Liver (tissue), 9 donors: ENCODE measurements around the gene SEPTIN7. TPM values are rescaled to one million over a fixed set of nuclear protein-coding genes. Genes with fewer than 3 reads are reported as not detected.

Experiments used
- DNase-seq: peaks from one replicate; pipeline ENCODE4 v3.0.0-alpha.2; 2017; ENCODE audit warnings: low spot score
- H3K27ac ChIP-seq, 2 donors: one replicate each; pipeline ENCODE4 v1.7.0; 2013; ENCODE audit warnings: inconsistent platforms in 2 of 2, low read length in 2 of 2, control low read depth in 1 of 2, low read depth in 1 of 2, mild to moderate bottlenecking in 1 of 2
- H3K27me3 ChIP-seq, 4 donors: one replicate each; pipeline versions ENCODE4 v1.6.1 to v1.7.0; 2013; ENCODE audit warnings: low read length in 3 of 4, inconsistent platforms in 1 of 4, mild to moderate bottlenecking in 1 of 4, moderate library complexity in 1 of 4; ENCODE audit not compliant: control insufficient read depth in 4 of 4, insufficient read depth in 4 of 4
- H3K36me3 ChIP-seq, 4 donors: one replicate each; pipeline versions ENCODE4 v1.6.1 to v1.7.0; 2013; ENCODE audit warnings: low read length in 3 of 4, mild to moderate bottlenecking in 3 of 4, low read depth in 1 of 4, moderate library complexity in 1 of 4; ENCODE audit not compliant: control insufficient read depth in 4 of 4, insufficient read depth in 3 of 4
- H3K4me1 ChIP-seq, 4 donors: one replicate each; pipeline versions ENCODE4 v1.6.1 to v1.7.0; 2013; ENCODE audit warnings: low read length in 3 of 4, mild to moderate bottlenecking in 3 of 4, moderate library complexity in 1 of 4; ENCODE audit not compliant: control insufficient read depth in 4 of 4, insufficient read depth in 4 of 4
- H3K4me3 ChIP-seq, 3 donors: one replicate each; pipeline versions ENCODE4 v1.6.1 to v1.7.0; 2013; ENCODE audit warnings: low read length in 3 of 3, control low read depth in 1 of 3, low read depth in 1 of 3, mild to moderate bottlenecking in 1 of 3
- H3K9ac ChIP-seq, 2 donors: one replicate each; pipeline ENCODE4 v1.7.0; 2013; ENCODE audit warnings: low read length in 2 of 2, mild to moderate bottlenecking in 2 of 2, moderate library complexity in 2 of 2, control low read depth in 1 of 2, low read depth in 1 of 2
- H3K9me3 ChIP-seq, 4 donors: one replicate each; pipeline versions ENCODE4 v1.6.1 to v1.7.0; 2013; ENCODE audit warnings: low read length in 3 of 4; ENCODE audit not compliant: control insufficient read depth in 4 of 4
- ATF3 ChIP-seq: IDR thresholded peaks from 2 replicates; pipeline ENCODE4 v1.6.1; 2016; ENCODE audit warnings: antibody characterized with exemption
- EGR1 ChIP-seq, 2 donors: IDR thresholded peaks; 2 replicates each; pipeline ENCODE4 v1.6.1; 2016 to 2018; ENCODE audit warnings: antibody characterized with exemption in 2 of 2, low read depth in 2 of 2
- FOXA1 ChIP-seq: IDR thresholded peaks from 2 replicates; pipeline ENCODE4 v1.6.1; 2016; ENCODE audit warnings: antibody characterized with exemption
- FOXA2 ChIP-seq: IDR thresholded peaks from 2 replicates; pipeline ENCODE4 v1.6.1; 2016; ENCODE audit warnings: antibody characterized with exemption
- GABPA ChIP-seq, 2 donors: IDR thresholded peaks in 1 of 2; conservative IDR thresholded peaks in 1 of 2; 2 replicates each; pipeline ENCODE4 v1.6.1; 2016; ENCODE audit warnings: antibody characterized with exemption in 2 of 2, mild to moderate bottlenecking in 1 of 2, moderate library complexity in 1 of 2
- HNF4A ChIP-seq, 2 donors: conservative IDR thresholded peaks; 2 replicates each; pipeline ENCODE4 v1.6.1; 2016; ENCODE audit warnings: antibody characterized with exemption in 2 of 2, mild to moderate bottlenecking in 2 of 2
- HNF4G ChIP-seq: IDR thresholded peaks from 2 replicates; pipeline ENCODE4 v1.6.1; 2016; ENCODE audit warnings: antibody characterized with exemption
- JUND ChIP-seq, 2 donors: IDR thresholded peaks; 2 replicates each; pipeline ENCODE4 v1.6.1; 2016; ENCODE audit warnings: antibody characterized with exemption in 2 of 2
- RXRA ChIP-seq, 2 donors: IDR thresholded peaks; 2 replicates each; pipeline ENCODE4 v1.6.1; 2017 to 2018; ENCODE audit warnings: antibody characterized with exemption in 2 of 2, mild to moderate bottlenecking in 1 of 2
- SP1 ChIP-seq: IDR thresholded peaks from 2 replicates; pipeline ENCODE4 v1.6.1; 2018; ENCODE audit warnings: antibody characterized with exemption, mild to moderate bottlenecking
- TAF1 ChIP-seq: conservative IDR thresholded peaks from 2 replicates; pipeline ENCODE4 v1.6.1; 2016; ENCODE audit warnings: antibody characterized with exemption, mild to moderate bottlenecking
- ZBTB33 ChIP-seq: IDR thresholded peaks from 2 replicates; pipeline ENCODE4 v1.6.1; 2016; ENCODE audit warnings: antibody characterized with exemption
- WGBS: extraction: QIAGEN DNeasy Blood & Tissue Kit; methylation state at CpG from one replicate; pipeline ENCODE4 v1.1.7; 2013; 5-methylcytosine and 5-hydroxymethylcytosine counted together
- polyA plus RNA-seq, 2 donors: library from polyadenylated mRNA; stranded (reverse) in 1 of 2; unstranded in 1 of 2; fragments of 200-250 nt in 1 of 2; fragments of >200 nt in 1 of 2; fragmentation: Nextera tagmentation in 1 of 2; extraction: Ambion mirVana in 1 of 2; gene quantifications; one replicate each; pipeline versions ENCODE4 v1.2.1 to v1.2.3, GENCODE V29; 2013 to 2015
- total RNA-seq, 2 donors: library from RNA; depleted of rRNA; stranded (reverse); fragments of >200 nt; gene quantifications; one replicate each; pipeline ENCODE4 v1.2.3, GENCODE V29; 2014
- TF ChIP-seq, protein P1 (sequence below): IDR thresholded peaks from 2 replicates; pipeline ENCODE4 v1.6.1; 2016; ENCODE audit warnings: antibody characterized with exemption
- TF ChIP-seq, protein P2 (sequence below): fragments of 150-350 bp; IDR thresholded peaks from 2 replicates; pipeline ENCODE4 v1.5.1; 2017; ENCODE audit warnings: improper control_type of control experiment, low read depth, low read length; ENCODE audit not compliant: missing input control
- TF ChIP-seq, protein P3 (sequence below): IDR thresholded peaks from 2 replicates; pipeline ENCODE4 v1.6.1; 2016; ENCODE audit warnings: antibody characterized with exemption, mild to moderate bottlenecking
- donor health status: healthy.
- donor health status: healthy.
- donor health status: healthy.
- donor health status: healthy.
- donor health status: healthy.

SEPTIN7 gene
- total and polyA plus RNA-seq, 4 donors, result 48.3 to 86.1 (median 55.8) TPM

DNA sequence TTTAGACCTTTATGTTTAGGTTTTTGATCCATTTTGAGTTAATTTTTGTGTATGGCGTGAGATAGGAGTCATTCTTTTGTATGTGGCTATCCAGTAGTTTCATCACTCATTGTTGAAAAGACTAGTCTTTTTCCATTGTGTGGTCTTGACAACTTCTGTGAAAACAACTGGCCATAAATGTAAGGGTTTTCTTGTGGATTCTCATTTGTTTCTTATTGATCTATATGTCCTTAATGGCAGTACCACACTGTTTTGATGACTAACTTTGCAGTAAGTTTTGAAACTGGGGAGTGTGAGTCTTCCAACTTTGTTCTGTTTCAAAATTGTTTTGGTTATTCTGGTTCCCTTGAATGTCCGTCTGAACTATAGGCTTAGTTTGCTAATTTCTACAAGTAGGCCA, 16.3 kb downstream of the SEPTIN7 start (continued):
- no peak for TF ChIP-seq ZBTB33
- TF ChIP-seq, protein P1, sequence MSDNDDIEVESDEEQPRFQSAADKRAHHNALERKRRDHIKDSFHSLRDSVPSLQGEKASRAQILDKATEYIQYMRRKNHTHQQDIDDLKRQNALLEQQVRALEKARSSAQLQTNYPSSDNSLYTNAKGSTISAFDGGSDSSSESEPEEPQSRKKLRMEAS, result no peak
- no peak for TF ChIP-seq FOXA1
- no peak for TF ChIP-seq ATF3
- TF ChIP-seq GABPA (IDR thresholded peaks at IDR 0.05 in 1 of 2, conservative IDR thresholded peaks at IDR 0.05 in 1 of 2), result no peak
- no peak for TF ChIP-seq HNF4A (conservative IDR thresholded peaks at IDR 0.05)

GRCh38 chr7:35817930-35818329, 17.1 kb downstream of the SEPTIN7 start:
- no peaks in the 10 kb centered on the region for H3K36me3 ChIP-seq
- WGBS, result 98% methylated on average over 2 of the region's 2 CpGs
- H3K4me1 ChIP-seq, result peaks cover 0 to 5% (median 0%) of the 10 kb centered on the region in 4 donors
- H3K4me3 ChIP-seq, result no peak overlapping the region
- DNase-seq, result no peak
- H3K9ac ChIP-seq, result no peak overlapping the region
- TF ChIP-seq ATF3 (no peak), EGR1 (IDR thresholded peaks at IDR 0.05; ENCODE audit: low read depth in 2 of 2) (no peak), ZBTB33 (no peak), RXRA (IDR thresholded peaks at IDR 0.05) (no peak), HNF4G (no peak), FOXA2 (no peak), JUND (IDR thresholded peaks at IDR 0.05) (no peak), SP1 (no peak), HNF4A (conservative IDR thresholded peaks at IDR 0.05) (no peak), GABPA (IDR thresholded peaks at IDR 0.05 in 1 of 2, conservative IDR thresholded peaks at IDR 0.05 in 1 of 2) (no peak), TAF1 (no peak)
- TF ChIP-seq, protein P2, sequence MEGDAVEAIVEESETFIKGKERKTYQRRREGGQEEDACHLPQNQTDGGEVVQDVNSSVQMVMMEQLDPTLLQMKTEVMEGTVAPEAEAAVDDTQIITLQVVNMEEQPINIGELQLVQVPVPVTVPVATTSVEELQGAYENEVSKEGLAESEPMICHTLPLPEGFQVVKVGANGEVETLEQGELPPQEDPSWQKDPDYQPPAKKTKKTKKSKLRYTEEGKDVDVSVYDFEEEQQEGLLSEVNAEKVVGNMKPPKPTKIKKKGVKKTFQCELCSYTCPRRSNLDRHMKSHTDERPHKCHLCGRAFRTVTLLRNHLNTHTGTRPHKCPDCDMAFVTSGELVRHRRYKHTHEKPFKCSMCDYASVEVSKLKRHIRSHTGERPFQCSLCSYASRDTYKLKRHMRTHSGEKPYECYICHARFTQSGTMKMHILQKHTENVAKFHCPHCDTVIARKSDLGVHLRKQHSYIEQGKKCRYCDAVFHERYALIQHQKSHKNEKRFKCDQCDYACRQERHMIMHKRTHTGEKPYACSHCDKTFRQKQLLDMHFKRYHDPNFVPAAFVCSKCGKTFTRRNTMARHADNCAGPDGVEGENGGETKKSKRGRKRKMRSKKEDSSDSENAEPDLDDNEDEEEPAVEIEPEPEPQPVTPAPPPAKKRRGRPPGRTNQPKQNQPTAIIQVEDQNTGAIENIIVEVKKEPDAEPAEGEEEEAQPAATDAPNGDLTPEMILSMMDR, result no peak
- TF ChIP-seq, protein P3, sequence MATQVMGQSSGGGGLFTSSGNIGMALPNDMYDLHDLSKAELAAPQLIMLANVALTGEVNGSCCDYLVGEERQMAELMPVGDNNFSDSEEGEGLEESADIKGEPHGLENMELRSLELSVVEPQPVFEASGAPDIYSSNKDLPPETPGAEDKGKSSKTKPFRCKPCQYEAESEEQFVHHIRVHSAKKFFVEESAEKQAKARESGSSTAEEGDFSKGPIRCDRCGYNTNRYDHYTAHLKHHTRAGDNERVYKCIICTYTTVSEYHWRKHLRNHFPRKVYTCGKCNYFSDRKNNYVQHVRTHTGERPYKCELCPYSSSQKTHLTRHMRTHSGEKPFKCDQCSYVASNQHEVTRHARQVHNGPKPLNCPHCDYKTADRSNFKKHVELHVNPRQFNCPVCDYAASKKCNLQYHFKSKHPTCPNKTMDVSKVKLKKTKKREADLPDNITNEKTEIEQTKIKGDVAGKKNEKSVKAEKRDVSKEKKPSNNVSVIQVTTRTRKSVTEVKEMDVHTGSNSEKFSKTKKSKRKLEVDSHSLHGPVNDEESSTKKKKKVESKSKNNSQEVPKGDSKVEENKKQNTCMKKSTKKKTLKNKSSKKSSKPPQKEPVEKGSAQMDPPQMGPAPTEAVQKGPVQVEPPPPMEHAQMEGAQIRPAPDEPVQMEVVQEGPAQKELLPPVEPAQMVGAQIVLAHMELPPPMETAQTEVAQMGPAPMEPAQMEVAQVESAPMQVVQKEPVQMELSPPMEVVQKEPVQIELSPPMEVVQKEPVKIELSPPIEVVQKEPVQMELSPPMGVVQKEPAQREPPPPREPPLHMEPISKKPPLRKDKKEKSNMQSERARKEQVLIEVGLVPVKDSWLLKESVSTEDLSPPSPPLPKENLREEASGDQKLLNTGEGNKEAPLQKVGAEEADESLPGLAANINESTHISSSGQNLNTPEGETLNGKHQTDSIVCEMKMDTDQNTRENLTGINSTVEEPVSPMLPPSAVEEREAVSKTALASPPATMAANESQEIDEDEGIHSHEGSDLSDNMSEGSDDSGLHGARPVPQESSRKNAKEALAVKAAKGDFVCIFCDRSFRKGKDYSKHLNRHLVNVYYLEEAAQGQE, result no peak
- TF ChIP-seq, protein P1, result no peak
- H3K27ac ChIP-seq, result no peak overlapping the region
- H3K9me3 ChIP-seq, result no peaks in the 10 kb centered on the region
- H3K27me3 ChIP-seq, result no peaks in the 10 kb centered on the region
